Activated CD4-positive, alpha-beta T cell treated with anti-CD3 and anti-CD28 coated beads, Interleukin-2, amount 50 U/mL, for 1 hour (primary cell): ENCODE measurements around the gene SVIL.
"Not testable (repeated sequence)": the region's sequence is repeated elsewhere in the genome, so short reads cannot be mapped to it uniquely, and the experiment has no call there.

Source experiments
- DNase-seq: peaks from one replicate; pipeline ENCODE4 v3.0.0-alpha.2; 2020

The SVIL gene

DNA sequence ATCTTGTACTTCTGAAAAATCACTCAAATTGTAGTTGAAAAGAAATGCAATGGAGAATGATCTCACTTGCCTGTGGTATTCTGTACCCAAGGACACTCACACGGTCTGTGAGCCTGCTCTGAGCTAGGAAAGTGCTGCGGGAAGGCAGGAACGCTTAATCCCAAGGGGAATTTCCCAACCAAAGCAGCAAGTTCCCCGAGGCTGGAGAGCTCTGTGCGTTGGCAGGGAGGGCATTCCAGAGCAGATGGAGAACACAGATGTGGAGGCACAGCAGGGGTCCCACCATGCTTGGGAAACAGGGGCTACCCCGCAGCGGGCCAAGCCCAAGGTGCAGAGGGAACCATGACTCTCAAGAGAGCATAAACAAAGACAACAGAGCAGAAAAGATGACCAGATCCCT lies 13.6 kb downstream of the SVIL start:
- no peak for DNase-seq

DNA sequence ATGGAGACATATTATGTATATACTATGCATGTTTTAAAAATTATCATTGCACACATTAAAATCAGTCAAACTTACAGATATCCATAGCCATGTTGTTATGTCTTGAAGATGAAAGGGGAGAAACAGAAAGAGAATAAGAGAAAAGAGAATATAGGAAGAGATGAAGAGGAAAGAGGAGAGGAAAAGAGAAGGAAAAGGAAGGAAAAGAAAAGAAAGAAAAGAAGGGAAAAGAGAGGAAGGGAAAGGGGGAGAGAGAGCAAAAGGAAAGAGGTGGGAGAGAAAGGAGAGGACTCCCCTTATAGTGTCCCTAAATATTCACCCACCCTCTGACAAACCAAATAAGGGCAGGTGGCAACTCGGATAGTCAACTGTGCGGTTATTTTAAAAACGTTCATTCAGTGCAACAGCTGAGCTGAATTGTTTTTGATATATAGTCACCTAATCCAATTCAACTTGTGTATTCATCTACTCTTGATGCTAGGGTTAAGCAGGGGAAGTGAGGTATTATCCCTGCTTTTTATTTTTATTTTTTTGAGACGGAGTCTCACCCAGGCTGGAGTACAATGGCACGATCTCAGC lies 14.6 kb downstream of the SVIL start:
- no peak for DNase-seq

DNA sequence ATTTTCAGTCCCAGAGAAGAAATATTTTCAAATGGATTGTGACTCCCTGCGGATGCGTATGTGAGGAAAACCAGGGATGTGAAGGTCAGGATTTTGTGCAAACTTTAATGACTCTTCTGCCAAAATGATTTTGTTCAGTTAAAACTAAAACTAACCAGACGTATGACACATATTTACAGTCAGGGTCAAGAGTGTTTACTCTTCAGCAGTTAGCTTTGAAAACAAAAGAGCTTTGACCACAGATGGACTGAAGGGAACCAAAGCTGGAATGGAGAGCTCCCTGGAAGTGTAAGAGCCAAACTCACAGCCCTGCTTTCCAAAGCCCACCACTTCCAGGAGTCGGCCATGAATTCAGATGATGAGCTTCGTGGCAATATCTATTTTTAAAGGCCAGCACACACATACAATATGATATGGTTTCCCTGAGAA lies 15.5 kb downstream of the SVIL start:
- DNase-seq: no peak

DNA sequence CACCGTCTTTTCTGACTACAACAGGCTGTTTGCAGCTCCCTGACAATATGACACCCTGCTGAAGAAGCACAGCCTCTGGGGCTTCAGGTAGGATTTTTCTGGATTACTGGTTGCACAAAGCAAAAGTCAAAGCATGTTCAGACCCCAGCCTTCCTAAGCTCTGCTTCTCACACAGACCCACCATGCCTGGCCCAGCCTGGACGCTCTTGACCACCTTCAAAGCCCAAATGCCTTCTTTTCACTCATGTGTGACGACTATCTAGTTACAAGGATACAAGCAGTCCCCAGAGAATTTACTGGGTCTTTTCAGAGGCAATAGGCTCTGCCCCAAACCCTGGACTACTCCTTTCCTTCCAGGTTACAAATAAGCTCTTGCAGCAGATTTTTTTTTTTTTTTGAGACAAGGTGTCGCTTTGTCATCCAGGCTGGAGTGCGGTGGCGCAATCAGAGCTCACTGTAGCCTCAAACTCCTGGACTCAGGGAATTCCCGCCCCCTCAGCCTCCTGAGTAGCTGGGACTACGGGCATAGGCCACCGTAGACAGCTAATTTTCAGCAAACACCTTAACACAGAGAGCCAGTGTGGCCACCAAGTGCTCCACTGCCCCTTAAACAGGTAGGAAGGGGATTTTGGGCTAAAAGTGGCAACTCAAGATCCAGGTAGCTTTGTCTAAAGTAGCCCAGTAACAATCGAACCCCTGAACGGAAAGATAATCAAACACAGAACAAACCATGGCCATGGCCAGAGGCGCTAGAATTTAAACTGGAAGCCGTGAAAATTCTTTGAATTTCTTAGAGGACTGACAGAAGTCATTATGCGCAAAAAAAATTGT lies 16.2 kb downstream of the SVIL start:
- no peak for DNase-seq

- DNase-seq: no peak
Observed at GRCh38 chr10:29617880-29618340, 16.9 kb downstream of the SVIL start.

DNA sequence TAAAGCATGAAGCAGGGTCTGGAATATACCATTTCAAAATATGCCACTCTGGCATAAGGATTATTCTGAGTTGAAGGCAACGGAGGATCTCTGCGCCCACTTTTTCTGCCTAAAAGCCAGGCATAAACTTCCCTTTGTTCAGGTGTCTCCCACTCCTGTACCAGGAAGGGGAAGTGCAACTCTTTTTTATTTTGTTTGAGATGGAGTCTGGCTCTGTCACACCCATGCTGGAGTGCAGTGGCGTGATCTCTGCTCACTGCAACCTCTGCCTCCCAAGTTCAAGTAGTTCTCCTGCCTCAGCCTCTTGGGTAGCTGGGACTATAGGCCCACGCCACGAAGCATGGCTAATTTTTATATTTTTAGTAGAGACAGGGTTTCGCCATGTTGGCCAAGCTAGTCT lies 18.2 kb downstream of the SVIL start:
- DNase-seq: no peak

- DNase-seq: no peak
Observed at GRCh38 chr10:29615195-29615594, 19.6 kb downstream of the SVIL start.

- DNase-seq: not testable (repeated sequence)
Observed at GRCh38 chr10:29614289-29614688, 20.5 kb downstream of the SVIL start.

DNA sequence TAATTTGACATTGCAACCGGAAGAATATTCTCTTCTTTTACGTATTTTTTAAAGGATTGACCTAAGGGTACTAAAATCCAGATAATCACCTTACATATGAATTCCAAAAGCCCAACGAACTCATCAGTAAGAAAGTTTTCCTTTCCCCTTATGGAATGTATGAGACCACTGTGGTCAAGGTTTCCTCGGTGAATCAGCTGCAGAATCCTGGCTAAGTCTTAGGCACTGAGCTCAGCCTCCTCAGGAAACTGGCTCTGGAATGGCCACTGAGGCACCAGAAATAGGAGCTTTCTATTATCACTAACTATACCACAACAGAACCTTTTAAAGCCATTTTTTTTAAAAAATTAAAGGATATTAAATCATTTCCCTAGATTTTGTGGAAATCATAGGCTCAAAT lies 21.0 kb downstream of the SVIL start:
- no peak for DNase-seq

GRCh38 chr10:29613196-29613595 lies 21.6 kb downstream of the SVIL start:
- DNase-seq: no peak

DNA sequence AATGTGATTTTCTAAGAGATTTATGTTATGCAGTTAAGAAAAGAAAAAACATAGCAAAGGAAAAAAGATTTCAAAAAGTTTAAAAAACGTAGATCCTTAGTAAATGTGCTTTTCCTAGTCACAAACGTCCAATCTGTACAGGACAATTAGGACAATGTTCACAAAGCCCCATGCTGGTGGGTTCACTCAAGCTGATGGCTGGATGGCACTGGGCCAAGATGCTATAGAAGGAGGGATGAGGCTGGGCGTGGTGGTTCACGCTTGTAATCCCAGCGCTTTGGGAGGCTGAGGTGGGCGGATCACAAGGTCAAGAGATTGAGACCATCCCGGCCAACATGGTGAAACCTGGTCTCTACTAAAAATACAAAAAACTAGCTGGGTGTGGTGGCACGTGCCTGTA lies 22.1 kb downstream of the SVIL start:
- DNase-seq: no peak

DNA sequence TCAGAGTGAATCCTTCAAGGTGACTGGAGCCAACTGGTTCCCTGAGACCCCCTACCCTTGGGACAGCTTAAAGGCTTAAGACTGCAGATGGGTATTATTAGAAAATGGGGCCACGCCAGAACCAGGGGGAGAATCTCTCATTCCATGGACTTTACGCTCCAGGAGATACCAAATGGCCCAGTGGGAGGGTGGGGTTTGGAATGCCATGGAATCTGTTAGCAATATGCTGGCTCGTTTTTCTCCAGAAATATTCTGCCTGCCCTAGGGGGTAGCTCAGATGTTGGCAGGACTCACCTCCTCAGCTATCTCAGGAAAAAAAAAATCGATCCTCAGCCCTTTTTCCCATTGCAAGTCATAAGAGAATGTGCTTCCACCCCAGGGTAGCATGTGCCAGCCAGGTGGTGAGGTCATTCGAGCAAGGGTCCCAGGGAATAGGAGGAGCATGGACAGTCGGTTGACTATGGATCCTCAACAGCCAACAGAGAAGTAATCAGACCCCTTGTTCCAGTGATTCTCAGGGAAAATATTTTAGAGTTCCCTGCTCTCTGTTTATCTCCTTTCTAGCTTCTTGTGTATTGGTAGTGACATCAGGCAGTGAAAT lies 22.9 kb downstream of the SVIL start:
- no peak for DNase-seq

- no peak for DNase-seq
Observed at GRCh38 chr10:29610876-29611647, 23.7 kb downstream of the SVIL start.

- DNase-seq: not testable (repeated sequence)
Observed at GRCh38 chr10:29610331-29610730, 24.4 kb downstream of the SVIL start.

DNA sequence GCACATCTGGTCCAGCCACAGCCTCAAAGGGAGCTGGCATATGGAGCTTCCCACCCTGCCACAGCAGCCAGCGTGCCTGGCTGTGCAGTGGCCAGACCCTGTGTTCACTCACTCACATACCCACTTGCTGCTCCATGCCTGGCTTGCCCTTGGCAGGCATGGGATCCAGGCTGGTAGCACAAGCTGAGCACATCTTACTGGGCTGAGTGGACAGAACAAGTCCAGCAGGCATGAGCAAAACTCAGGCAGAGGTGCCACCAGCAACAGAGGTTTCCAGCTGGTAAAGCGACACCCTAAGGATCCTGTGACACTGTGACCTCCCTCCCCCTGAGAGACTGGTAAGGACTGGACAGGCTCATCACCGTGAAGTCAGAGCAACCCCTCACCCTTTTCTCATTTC lies 25.1 kb downstream of the SVIL start:
- DNase-seq: no peak

DNA sequence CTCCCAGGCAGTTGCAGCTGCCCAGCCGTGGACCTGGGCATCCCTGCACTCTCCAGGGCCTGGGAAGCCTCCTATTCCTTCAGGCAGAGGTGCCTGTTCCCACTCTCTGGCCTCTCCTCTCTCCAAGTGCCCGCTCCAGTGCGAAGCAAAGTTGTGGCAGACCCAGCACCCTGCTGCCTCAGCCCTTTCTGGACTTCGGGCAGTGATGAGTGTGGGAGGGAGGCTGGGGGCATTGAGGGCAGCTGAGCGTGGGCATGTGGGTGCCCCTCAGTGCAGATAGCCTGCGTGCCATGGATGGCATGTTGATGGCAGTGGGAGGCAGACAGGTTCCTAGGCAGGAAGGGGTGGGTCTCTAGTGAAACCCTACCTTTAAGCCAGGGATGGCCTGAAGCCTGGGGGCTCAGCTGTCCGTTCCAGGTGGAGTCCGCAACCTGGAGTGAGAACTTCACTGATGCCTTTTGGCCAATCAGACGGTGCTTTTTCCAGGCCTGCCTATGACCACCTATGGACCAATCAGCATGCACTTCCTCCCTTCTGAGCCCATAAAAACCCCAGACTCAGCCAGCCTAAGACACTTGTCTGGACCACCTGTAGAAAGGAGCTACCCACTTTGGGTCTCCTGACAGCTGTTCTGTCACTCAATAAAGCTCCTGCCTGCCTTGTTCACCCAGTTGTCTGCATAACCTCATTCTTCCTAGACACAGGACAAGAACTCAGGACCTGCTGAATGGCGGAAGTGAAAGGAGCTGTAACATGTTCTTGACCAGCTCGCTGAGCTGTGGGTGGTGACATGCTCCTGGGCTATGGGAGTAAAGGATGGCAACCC lies 26.1 kb downstream of the SVIL start:
- no peak for DNase-seq

GRCh38 chr10:29608062-29608461 lies 26.7 kb downstream of the SVIL start:
- DNase-seq: no peak

DNA sequence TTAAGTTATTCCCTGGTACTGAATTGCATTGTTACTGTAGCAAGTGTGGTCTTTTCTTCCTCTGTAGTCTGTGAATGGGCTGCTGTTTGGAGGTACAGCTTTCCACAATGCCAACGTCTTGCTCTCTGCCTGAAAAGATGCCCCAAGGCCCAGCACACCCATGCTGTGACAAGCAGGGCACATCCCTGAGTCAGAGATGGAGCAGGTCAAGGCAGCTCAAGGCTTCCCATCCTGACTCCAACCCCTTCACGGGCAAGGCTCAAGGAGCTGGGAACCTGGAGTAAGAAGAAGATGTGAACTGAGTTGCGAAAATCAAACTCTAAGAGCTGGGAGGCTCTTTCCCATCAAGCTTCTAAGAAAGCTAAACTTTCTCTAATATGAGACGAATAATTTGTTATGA lies 27.2 kb downstream of the SVIL start:
- DNase-seq: no peak

GRCh38 chr10:29606693-29607092 lies 28.1 kb downstream of the SVIL start:
- not testable (repeated sequence) for DNase-seq

DNA sequence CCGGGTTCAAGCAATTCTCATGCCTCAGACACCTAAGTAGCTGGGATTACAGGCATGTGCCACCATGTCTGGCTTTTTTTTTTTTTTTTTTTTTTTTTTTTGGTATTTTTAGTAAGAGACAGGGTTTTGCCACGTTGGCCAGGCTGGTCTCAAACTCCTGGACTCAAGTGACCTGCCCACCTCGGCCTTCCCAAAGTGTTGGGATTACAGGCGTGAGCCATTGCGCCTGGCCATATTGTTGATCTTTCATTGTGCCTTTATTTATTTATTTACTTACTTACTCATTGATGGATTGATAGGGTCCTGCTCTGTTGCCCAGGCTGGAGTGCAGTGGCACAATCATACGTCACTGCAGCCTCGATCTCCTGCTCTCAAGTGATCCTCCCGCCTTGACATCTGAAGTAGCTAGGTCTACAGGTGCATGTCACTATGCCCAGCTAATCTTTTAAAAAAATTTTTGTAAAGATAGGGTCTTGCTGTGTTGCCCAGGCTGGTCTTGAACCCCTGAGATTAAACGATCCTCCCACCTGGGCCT lies 30.4 kb downstream of the SVIL start:
- DNase-seq: no peak

- no peak for DNase-seq
Observed at GRCh38 chr10:29603223-29603896, 31.4 kb downstream of the SVIL start.

GRCh38 chr10:29600821-29601220 lies 34.0 kb downstream of the SVIL start:
- DNase-seq: no peak
